Islet of Langerhans (tissue), 1 donor: Measurements from ENCODE around the gene SPINDOC.
A peak's percentile ranks its signal among the peaks of the same experiment; 100 is the strongest.
"Not testable (repeated sequence)": the region's sequence is repeated elsewhere in the genome, so short reads cannot be mapped to it uniquely, and the experiment has no call there.

Source experiments
- FAIRE-seq: peaks from one replicate; lab custom pipeline; 2011; peaks lifted over from hg19 to GRCh38; lab: Jason Lieb, UNC

The SPINDOC gene

GRCh38 chr11:63858628-63859550 is 45.6 kb downstream of the SPINDOC start:
- FAIRE-seq, result no peak

- FAIRE-seq, result no peak
Observed at GRCh38 chr11:63862923-63863322, 49.7 kb downstream of the SPINDOC start.

GRCh38 chr11:63863620-63864019 is 50.4 kb downstream of the SPINDOC start:
- not testable (repeated sequence) for FAIRE-seq

GRCh38 chr11:63866211-63866610 is 53.0 kb downstream of the SPINDOC start:
- FAIRE-seq, result no peak

- FAIRE-seq, result no peak
Observed at GRCh38 chr11:63867511-63867910, 54.3 kb downstream of the SPINDOC start.

GRCh38 chr11:63868399-63869064 is 55.3 kb downstream of the SPINDOC start:
- FAIRE-seq, result no peak

GRCh38 chr11:63869171-63869591 is 55.9 kb downstream of the SPINDOC start:
- FAIRE-seq, result no peak

- FAIRE-seq, result no peak
Observed at GRCh38 chr11:63869683-63870082, 56.4 kb downstream of the SPINDOC start.

GRCh38 chr11:63870351-63871140 is 57.3 kb downstream of the SPINDOC start:
- no peak for FAIRE-seq

GRCh38 chr11:63871962-63872799 is 58.9 kb downstream of the SPINDOC start:
- peak; percentile 64 for FAIRE-seq

- FAIRE-seq, result no peak
Observed at GRCh38 chr11:63872800-63873197, 59.5 kb downstream of the SPINDOC start.

- FAIRE-seq, result no peak
Observed at GRCh38 chr11:63873311-63873710, 60.1 kb downstream of the SPINDOC start.

GRCh38 chr11:63874511-63874910 is 61.3 kb downstream of the SPINDOC start:
- no peak for FAIRE-seq

- no peak for FAIRE-seq
Observed at GRCh38 chr11:63875506-63876065, 62.3 kb downstream of the SPINDOC start.

- FAIRE-seq, result no peak
Observed at GRCh38 chr11:63876616-63877015, 63.4 kb downstream of the SPINDOC start.
